ENCODE results near the gene PEX10. TPM values are rescaled to one million over a fixed set of nuclear protein-coding genes. Genes with fewer than 3 reads are reported as not detected.

The PEX10 gene
- total and polyA plus RNA-seq, 10 of the 15 experiments (the other 5 are each of a cell fraction or from before 2014, with no cell fraction given), result 0.24 to 24.9 (median 16.8) TPM; not detected in 1

DNA sequence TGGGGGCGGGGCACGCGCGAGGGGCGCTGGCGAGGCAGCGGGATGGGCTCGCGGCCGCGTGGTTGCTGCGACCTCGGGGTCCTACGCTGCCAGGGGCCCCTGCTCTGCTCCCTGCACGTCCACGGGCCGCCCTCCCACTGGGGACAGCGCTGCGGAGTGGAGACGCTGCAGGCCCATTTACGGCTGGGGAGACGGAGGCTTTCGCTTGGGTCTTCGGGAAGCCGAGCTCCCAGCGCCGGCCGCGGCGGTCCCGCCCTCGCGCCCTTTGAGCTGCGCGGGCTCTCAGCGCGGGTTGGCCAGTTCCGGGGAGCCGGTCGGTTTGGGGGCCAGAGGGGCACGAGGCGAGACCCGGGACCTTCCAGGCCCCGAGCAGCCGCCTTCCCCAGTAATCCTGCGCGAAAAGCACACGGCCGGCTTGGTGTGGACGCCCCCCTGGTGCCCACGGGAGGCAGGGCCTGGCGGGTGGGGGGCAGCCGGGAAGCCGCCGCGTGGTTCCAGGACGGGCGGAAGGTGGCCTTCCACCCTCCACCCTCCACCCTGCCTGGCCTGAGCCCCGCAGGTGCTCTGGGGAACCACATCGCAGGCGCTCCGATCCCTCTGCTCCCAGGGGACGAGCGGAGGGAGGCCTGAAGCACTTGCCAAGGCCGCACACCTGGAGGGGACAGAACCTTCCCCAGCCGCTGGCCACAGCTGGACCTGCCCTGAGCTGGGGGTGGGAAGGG lies 570 bp upstream of the PEX10 start (continued):
- TF ChIP-seq, protein P1, sequence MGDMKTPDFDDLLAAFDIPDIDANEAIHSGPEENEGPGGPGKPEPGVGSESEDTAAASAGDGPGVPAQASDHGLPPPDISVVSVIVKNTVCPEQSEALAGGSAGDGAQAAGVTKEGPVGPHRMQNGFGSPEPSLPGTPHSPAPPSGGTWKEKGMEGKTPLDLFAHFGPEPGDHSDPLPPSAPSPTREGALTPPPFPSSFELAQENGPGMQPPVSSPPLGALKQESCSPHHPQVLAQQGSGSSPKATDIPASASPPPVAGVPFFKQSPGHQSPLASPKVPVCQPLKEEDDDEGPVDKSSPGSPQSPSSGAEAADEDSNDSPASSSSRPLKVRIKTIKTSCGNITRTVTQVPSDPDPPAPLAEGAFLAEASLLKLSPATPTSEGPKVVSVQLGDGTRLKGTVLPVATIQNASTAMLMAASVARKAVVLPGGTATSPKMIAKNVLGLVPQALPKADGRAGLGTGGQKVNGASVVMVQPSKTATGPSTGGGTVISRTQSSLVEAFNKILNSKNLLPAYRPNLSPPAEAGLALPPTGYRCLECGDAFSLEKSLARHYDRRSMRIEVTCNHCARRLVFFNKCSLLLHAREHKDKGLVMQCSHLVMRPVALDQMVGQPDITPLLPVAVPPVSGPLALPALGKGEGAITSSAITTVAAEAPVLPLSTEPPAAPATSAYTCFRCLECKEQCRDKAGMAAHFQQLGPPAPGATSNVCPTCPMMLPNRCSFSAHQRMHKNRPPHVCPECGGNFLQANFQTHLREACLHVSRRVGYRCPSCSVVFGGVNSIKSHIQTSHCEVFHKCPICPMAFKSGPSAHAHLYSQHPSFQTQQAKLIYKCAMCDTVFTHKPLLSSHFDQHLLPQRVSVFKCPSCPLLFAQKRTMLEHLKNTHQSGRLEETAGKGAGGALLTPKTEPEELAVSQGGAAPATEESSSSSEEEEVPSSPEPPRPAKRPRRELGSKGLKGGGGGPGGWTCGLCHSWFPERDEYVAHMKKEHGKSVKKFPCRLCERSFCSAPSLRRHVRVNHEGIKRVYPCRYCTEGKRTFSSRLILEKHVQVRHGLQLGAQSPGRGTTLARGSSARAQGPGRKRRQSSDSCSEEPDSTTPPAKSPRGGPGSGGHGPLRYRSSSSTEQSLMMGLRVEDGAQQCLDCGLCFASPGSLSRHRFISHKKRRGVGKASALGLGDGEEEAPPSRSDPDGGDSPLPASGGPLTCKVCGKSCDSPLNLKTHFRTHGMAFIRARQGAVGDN (IDR thresholded peaks at IDR 0.05), result peak; percentile 55
- TF ChIP-seq BACH1 (IDR thresholded peaks at IDR 0.05; ENCODE audit: borderline replicate concordance) (peak; percentile 66; the same call in 1 of the 2 replicates), ESRRA (IDR thresholded peaks at IDR 0.05; ENCODE audit: low read length) (no peak), POLR2A (IDR thresholded peaks at IDR 0.05; ENCODE audit: low read depth, low read length) (peak; percentile 83), RB1 (IDR thresholded peaks at IDR 0.05; ENCODE audit: borderline replicate concordance) (peak; percentile 57; the same call in 1 of the 2 replicates)
- TF ChIP-seq, protein P2, sequence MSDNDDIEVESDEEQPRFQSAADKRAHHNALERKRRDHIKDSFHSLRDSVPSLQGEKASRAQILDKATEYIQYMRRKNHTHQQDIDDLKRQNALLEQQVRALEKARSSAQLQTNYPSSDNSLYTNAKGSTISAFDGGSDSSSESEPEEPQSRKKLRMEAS (IDR thresholded peaks at IDR 0.05; ENCODE audit: low read depth, low read length), result no peak; the same call in 1 of the 2 replicates
- TF ChIP-seq, protein P3, sequence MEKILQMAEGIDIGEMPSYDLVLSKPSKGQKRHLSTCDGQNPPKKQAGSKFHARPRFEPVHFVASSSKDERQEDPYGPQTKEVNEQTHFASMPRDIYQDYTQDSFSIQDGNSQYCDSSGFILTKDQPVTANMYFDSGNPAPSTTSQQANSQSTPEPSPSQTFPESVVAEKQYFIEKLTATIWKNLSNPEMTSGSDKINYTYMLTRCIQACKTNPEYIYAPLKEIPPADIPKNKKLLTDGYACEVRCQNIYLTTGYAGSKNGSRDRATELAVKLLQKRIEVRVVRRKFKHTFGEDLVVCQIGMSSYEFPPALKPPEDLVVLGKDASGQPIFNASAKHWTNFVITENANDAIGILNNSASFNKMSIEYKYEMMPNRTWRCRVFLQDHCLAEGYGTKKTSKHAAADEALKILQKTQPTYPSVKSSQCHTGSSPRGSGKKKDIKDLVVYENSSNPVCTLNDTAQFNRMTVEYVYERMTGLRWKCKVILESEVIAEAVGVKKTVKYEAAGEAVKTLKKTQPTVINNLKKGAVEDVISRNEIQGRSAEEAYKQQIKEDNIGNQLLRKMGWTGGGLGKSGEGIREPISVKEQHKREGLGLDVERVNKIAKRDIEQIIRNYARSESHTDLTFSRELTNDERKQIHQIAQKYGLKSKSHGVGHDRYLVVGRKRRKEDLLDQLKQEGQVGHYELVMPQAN (conservative IDR thresholded peaks at IDR 0.05), result peak; percentile 53
